Subcutaneous adipose tissue (tissue), 4 donors: Measurements from ENCODE around the gene PCDH9. TPM values are rescaled to one million over a fixed set of nuclear protein-coding genes. Genes with fewer than 3 reads are reported as not detected.

Source experiments
- total RNA-seq, 4 donors: library from RNA; depleted of rRNA; stranded (reverse); fragments of >200 nt; gene quantifications; one replicate each; pipeline ENCODE4 v1.1.0, GENCODE V29; 2016
- TF ChIP-seq, protein P1 (sequence below): fragments of 450-650 bp; IDR thresholded peaks from one replicate; pipeline ENCODE4 v1.5.1; 2016; ENCODE audit warnings: low read depth, mild to moderate bottlenecking, control low read depth, antibody characterized with exemption, moderate library complexity

PCDH9 gene
- total RNA-seq, 4 donors from 2014 or later = 9.0 to 28.4 (median 12.0) TPM

DNA sequence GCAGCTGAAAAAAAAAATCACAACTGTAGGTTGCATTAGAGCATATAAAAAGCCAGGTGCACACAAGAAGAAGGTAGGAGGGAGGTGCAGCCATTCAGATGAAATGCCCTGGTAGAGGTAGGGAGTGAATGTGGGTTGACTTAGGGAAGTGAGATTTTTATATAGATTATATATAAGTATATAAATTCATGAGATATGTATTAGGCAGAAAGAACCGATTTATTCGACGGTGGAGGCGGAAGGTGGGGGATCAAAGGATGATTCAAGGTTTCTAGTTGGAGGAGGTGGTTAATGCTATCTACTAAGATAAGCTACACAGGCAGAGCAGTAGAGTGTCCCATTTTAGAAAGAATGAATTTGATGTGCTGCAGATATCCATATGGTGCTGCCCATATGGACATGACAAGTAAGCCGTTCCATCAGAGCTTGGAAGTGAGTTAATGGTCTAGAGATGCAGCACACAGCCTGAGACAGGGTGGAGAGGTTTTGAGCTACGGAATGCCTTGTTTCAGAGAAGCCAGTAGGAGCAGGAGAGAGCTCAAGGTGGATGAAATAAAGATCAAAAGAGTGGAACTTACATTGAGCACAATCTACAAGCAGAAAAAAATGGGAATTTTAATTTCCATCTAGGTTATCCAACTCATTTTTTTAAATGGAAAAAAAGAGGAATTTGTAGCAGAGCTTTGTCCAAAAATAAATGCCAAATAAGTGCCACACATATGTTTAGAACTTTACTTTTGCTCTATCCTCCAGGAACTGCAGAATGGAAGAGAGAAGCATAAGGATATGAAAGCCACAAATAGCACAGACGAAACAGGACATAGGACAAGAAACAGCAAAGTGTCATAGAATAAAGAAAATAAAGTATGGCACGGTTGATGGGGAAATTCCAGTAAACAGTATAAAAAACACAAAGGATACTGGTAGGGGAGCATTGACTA, 177.3 kb downstream of the PCDH9 start:
- TF ChIP-seq, protein P1, sequence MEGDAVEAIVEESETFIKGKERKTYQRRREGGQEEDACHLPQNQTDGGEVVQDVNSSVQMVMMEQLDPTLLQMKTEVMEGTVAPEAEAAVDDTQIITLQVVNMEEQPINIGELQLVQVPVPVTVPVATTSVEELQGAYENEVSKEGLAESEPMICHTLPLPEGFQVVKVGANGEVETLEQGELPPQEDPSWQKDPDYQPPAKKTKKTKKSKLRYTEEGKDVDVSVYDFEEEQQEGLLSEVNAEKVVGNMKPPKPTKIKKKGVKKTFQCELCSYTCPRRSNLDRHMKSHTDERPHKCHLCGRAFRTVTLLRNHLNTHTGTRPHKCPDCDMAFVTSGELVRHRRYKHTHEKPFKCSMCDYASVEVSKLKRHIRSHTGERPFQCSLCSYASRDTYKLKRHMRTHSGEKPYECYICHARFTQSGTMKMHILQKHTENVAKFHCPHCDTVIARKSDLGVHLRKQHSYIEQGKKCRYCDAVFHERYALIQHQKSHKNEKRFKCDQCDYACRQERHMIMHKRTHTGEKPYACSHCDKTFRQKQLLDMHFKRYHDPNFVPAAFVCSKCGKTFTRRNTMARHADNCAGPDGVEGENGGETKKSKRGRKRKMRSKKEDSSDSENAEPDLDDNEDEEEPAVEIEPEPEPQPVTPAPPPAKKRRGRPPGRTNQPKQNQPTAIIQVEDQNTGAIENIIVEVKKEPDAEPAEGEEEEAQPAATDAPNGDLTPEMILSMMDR = no peak

DNA sequence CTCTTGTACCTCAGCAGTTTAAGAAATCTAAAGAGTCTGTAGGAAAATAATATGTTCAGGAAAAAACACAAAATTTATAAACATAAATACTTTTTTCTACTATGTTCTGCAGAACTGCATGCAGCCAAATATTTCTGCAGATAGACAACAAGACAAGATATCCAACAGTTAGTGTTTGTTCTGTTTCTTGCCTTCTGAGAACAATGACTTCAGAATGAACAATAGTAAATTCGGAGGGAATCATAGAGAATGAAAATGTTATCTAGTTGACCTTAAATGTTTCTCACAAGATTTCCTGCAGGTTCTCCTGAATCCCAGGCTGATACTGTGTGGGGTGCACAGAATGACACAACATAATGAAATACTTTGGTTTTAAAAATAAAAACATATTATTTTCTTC, 180.4 kb downstream of the PCDH9 start:
- TF ChIP-seq, protein P1 = no peak

DNA sequence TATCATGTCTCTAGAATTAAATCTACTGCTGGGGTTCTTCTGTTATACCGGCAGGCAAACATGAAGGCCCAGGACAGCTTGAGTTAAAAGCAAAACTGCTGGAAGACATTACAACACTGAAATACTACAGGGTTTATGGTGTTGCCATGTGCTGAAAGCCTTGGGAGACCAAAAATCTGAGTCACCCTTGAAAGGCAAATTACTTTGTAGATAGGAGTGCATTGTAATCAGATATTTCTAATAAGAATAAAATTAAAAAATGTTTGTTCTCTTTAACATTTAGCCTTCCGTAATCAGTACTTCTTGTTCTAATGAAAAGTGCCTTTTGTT, 181.3 kb downstream of the PCDH9 start:
- TF ChIP-seq, protein P1 = no peak

DNA sequence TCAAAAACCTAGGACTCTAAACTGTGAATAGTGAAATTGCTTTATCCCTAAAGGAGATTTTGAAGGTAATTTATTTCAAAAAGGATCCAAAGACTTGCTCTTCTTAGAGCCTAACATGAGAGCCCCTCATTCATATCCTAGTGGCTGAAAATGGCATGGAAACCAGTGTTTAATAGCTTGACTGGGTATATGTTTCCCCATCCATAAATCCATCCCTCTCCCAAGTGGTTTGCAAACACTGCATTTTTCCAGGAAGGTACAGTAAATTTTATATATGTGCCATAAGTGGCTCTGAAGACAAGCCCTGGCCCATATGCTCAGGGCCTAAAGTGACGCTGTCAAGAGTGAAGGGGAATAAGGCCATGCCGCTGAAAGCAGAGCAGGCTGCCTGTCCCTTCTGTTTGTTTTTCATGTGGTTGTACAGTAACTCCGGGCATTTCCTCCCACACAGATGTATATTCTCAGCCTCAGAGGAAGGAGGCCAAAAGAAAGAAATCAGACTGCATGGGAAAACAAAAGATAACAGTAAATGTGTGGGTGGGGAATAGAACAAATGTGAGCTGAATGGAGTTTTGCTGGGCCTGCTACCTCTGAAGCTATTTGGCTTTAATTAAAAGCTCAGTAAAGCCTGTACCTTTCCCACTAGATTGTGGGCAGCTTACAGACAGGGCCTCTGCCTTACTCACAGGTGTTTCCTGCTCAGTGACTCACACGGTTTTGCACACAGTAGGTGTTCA, 181.9 kb downstream of the PCDH9 start:
- TF ChIP-seq, protein P1 = no peak

DNA sequence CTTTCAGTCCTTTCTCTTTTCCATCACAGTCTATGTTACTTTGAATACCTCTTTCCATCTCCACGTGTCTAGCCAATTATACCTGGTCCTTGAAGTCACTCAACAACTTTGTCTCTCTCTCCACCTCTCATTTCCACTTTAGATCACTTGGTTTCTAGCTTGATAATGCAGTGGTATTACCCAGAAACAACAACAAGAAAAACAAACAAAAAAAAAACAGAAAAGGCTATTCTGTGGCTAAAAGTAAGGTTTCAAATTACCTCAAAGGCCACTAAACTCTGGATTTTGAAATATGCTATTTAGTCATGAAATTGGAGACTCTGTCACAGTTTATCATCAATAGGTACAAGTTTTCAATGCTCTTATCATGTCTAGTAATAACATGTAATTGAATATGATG, 184.8 kb downstream of the PCDH9 start:
- TF ChIP-seq, protein P1 = no peak

DNA sequence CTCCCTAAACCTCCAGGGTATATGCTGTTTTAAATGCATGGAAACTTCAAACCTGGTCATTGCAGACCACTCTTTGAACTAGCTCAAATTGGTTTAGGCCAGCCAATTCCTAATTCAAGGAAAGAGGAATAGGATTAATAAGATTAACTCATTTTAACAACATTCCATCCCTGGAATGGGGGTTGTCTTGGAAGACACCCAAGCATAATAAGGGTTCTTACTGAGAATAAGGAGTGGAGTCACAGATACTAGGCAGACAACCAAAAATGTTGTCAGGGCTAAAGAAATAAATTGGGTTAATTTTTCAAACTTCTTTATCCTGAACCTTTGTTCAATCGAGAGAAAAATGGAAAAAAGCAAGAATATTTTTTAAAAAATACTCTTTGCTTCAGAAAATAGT, 186.2 kb downstream of the PCDH9 start:
- TF ChIP-seq, protein P1 = no peak

DNA sequence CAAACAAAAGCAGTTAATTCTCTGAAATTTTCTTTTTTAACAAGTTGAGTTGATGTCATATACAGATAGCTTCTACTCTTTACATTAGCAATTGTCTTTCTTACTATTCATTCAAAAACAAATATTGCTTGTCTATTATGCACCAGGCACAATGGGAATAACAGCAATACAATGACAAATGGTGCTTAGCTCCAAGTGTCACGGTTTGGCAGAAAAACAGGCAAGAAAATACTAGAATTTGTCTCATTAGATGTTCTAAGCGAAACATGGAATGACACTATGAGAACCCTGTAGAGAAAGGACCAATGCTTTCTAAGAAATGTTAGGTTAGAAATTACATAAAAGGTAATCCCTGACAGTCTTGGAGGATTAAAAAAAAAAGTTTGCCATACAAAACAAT, 187.6 kb downstream of the PCDH9 start:
- TF ChIP-seq, protein P1 = no peak
